SKM-1 treated with dmso at 0.1 percent for 144 hours (cell line): Measurements from ENCODE around the gene TPRX2.
"Not testable (repeated sequence)": the region's sequence is repeated elsewhere in the genome, so short reads cannot be mapped to it uniquely, and the experiment has no call there.

Experiments used
- DNase-seq: peaks from one replicate; lab custom pipeline; 2025; ENCODE audit not compliant: unreplicated experiment; lab: John Stamatoyannopoulos, UW

TPRX2 gene, protein sequence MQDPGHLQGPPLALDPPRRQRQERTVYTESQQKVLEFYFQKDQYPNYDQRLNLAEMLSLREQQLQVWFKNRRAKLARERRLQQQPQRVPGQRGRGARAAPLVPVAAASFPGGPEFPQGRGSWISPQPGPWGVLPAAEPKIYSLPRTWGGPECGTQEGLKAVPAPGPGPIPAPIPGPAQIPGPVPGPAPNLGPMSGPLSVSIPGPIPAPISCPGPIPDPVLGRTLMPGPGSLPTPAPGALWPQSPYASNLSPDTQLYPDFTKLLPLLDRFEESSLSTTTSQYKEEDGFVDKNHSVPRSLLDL

DNA sequence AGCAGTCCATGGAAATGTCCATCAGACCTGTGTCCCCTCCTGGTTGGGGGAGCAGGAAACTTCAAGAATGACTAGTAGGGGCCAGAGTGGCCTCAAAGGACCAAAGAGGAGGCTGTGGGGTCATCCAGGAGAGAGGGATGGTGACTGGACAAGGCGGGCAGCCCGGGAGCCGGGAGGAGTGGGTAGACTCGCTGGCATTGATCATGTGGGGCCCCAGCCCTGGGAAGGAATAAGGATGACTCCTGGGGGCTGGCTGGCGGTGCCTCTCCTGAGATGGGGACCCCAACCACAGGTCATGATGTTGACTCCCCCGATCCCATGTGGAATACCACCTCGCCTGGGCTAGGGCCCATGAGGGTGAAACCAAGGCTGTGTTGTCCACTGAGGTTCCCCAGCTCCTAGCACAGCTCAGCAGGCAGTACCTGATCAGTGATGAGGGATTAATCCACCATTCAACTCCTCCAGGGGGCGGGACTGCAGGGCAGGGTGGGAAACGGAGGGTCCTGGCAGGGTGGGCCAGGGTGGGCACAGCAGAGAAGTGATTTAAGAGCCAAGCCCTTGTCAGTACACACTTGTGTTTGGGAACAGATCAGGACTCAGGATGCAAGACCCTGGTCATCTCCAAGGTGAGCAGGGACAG lies at the start of gene TPRX2:
Gene TPRX2 (plus strand): TSS at position 590 of the 640 bp plus-strand sequence. CDS start 12 bp downstream, at position 602.
- not testable (repeated sequence) for DNase-seq

DNA sequence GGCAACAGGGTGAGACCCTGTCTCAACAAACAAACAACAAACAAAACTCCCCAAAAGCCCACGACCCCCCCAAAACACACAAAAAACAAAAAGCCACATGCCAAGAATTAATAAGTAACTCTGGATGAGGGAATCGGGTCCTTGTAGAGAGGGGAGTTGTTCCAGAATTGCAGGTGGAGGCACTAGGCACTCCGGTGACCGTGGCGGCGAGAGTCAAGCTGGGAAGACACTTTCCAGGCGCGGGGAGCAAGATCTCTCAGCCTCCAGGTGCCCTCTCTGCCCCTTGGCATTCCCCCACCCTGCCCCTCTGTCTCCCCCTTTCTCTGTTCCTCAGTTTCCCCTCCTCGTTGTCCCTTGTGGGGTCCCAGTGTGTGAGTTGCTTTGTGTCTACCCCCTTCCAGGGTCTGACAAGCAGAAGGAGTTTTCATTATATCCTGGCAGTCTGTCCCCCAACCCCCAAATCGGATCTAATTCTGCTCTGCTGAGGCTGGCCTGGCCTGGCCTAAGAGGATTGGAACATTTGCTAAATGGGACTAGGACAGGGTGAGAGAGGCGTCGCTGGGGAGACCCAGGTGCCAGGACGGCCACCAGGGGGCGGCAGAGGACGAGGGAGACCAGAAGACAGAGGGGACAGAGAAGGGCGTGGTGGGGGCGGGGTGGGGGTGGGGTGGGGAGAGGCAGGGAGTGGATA lies 45.6 kb upstream of the TPRX2 start:
- DNase-seq = peak; percentile 52

DNA sequence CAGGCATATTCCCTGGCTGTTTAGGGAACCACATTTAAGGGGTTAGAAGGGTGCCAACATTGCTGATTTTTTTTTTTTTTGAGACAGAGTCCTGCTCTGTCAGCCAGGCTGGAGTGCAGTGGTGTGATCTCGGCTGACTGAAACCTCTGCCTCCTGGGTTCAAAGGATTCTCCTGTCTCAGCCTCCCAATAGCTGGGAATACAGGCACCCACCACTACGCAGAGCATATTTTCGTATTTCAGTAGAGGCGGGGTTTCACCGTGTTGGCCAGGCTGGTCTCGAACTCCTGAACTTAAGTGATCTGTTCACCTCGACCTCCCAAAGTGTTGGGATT lies 45.1 kb upstream of the TPRX2 start:
- no peak for DNase-seq

DNA sequence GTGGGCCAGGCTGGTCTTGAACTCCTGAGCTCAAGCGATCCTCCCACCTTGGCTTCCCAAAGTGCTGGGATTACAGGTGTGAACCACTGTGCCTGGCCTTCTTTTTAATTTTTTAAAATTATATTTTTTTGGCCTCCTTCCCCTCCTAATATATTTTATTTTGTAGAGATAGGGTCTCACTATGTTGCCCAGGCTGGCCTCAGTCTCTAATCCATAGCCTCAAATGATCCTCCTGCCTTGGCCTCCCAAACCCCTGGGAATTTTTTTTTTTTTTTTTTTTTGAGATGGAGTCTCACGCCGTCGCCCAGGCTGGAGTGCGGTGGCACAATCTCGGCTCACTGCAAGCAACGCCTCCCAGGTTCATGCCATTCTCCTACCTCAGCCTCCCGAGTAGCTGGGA lies 42.8 kb upstream of the TPRX2 start:
- not testable (repeated sequence) for DNase-seq

DNA sequence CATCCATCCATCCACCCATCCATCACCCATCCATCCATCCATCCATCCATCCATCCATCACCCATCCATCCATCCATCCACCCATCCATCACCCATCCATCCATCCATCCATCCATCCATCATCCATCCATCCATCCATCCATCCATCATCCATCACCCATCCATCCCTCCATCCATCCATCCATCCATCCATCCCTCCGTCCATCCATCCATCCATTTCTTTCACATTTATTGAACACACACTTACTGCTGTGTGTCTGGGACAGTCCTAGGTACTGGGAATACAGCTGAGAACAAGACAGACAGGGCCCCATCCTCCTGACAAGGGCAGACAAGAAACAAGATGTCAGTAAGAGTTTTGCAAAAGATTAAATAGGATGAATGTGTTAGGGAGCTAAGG lies 40.8 kb upstream of the TPRX2 start:
- DNase-seq = not testable (repeated sequence)

DNA sequence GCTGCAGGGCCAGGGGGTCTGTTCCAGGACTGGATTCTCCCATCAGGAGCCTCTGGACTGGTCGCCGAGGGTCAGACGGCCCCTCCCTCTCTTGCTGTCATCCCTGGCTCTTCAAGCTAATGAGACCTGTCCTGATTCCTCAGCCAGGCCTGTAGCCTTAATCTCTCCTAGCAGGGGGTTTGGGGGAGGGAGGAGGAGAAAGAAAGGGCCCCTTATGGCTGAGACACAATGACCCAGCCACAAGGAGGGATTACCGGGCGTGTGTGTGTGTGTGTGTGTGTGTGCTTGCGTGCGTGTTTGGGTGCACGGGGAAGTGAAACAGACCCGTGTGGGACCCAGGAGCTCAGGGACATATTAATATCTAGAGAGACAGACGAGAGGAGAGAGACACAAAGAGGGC lies 39.2 kb upstream of the TPRX2 start:
- DNase-seq = no peak

DNA sequence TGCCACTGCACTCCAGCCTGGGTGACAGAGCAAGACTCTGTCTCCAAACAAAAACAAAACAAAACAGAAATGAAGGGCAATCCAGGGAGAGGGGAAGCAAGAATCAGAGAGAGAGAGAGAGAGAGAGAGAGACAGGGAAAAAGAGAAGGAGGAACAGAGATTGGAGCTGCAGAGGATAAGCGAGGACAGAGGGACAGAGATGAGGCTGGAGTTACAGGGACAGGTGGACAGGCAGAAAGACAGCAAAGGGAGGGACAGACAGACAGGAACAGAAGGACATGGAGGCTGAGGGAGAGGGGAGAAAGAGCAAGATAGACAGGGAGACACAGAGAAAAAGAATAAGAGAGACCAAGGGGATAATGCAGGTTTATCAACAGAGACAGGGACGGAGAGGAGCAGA lies 38.6 kb upstream of the TPRX2 start:
- no peak for DNase-seq

DNA sequence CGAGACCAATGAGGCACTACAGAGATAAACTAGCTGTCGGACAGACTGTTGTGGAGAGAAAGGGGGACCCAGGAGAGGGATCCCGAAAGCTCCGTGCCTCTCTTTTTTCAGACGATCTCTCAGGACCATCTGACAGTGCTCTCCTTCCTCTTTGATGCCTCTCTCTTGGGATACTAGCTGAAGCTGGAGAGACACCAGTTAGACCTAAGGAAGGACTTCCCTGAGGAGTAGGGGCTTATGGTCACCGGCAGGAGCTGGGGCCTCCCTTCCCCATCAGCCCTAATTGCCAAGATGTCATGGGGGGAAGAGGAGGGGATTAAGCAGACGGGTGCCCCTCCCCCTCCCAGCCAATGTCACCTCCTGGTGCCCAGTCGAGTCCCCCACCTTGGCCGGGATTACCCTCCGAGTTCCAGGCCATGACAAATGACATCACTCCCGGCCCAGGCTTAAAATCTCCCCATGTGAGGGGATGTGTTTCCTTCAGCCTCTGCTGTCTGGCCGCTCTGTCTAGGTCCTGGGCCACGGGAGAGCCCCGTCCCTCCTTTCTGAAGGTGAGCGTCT lies 37.5 kb upstream of the TPRX2 start, which contains the start of gene CRX:
Gene CRX (plus strand): TSS at position 478 of the 561 bp plus-strand sequence. CDS start 12,507 bp downstream, outside the sequence.
- DNase-seq = no peak

DNA sequence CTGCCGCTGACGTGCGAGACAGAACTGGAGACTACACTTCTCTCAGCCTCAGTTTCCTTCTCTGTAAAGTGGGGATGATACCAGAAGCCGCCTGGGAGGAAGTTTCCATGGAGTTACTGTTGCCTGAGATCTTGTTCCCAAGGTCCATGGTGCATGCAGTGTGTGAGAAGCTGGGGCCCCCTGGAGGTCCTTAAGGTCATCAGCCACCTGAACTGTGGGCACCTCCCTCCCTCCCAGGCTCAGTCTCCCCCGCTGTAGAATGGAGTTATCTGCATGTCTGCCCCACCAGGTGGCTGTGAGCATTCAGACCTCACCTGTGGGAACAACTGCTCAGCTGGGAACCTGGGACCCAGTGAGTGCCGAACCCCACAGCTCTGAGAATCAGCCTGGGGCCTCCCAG lies 34.6 kb upstream of the TPRX2 start:
- DNase-seq = no peak

DNA sequence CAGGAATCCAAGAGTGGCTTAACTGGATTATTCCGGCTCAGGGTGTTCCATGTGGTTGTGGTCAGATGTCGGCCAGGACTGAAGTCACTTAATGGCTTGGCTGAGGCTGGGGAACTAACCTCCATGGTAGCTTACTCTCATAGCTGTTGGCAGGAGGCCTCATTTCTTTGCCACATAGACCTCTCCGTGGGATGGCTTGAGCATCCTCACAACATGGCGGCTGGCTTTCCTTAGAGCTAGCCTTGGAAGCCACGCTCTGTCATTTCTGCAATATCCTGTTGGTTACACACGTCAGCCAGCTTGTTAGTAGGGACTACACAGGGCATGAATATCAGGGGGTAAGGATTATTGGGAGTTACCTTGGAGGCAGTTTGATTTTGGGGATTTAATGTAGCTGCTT lies 32.2 kb upstream of the TPRX2 start:
- DNase-seq = no peak

DNA sequence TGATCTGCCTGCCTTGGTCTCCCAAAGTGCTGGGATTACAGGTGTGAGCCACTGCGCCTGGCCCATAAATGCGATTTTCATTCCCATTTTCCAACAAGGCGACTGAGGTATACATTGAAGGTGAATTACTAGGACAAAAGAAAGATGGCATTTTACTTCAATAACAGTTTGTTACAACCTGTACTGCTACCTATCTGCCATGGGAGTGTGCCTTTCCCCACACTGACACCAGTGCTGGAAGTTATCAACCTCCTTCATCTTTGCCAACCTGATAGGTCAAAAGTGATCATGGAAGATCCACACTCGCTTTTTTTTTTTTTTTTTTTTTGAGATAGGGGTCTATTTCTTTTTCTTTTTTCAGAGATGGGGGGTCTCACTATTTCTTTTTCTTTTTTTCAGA lies 26.3 kb upstream of the TPRX2 start:
- no peak for DNase-seq

DNA sequence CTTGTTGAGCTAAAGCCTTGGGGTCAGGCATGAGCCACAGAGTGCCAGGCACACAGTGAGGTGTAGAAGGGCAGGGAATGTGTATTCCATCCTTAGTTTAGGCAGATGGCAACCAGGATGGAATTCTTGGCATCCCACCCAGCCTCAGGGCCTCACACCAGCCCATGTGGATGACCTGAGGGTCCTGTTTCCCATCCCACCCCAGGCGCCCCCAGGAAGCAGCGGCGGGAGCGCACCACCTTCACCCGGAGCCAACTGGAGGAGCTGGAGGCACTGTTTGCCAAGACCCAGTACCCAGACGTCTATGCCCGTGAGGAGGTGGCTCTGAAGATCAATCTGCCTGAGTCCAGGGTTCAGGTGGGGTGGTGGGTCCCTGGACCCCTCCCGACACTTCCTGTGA lies 23.0 kb upstream of the TPRX2 start:
- no peak for DNase-seq

DNA sequence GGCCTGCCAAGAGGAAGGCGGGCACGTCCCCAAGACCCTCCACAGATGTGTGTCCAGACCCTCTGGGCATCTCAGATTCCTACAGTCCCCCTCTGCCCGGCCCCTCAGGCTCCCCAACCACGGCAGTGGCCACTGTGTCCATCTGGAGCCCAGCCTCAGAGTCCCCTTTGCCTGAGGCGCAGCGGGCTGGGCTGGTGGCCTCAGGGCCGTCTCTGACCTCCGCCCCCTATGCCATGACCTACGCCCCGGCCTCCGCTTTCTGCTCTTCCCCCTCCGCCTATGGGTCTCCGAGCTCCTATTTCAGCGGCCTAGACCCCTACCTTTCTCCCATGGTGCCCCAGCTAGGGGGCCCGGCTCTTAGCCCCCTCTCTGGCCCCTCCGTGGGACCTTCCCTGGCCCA lies 19.6 kb upstream of the TPRX2 start:
- DNase-seq = no peak

DNA sequence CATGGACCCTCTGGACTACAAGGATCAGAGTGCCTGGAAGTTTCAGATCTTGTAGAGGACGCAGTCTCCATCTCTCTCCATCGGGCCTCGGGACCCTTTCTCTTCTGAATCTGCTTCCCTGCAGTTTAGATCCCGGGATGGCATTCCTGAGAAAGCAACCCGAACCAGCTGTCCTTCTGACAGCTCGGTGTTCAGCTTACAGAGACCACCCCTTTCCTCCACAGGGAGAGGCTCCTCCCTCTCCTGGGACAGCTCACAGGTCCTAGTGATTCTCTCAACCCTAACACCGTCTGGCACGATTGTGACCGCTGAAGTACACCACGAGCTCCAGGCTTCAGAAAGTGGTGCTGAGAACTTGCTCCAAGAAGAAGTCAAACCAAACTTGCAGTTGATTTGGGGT lies 19.1 kb upstream of the TPRX2 start:
- no peak for DNase-seq

DNA sequence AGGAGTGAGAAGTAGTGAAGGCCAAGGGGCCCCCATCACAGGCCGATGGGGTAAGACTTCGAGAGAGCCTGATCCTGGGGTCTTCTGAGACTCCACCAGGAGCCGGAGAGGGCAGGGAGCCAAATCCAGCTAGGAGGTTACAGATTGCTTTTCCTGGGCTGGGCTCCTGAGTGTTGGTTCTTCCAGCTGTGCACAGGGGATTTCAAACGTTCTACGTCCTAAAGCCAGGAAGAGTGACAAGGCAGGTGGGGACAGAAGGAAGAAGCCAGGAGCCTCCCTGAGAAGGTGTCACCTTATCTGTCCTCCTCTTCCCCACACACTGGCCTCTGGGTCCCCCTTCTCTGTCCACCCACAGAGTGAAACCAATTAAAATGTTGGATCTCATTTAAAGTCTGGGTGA lies 16.1 kb upstream of the TPRX2 start:
- no peak for DNase-seq

DNA sequence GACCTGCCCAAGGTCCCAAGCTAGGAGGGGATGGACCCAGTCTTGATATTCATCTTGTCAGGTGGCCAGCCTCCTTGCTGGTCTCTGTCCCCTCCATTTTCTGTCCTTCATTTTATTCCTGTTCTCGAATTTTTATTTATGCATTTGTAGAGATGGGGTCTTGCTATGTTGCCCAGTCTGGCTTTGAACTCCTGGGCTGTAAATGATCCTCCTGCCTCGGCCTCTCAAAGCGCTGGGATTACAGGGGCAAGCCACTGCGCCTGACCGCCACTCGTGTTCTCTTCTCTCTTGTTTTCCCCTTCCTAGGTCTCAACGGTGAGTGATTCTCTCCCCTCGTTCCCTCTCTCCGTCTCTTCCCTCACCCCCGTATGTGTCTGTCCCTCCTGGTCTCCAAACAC lies 10.6 kb upstream of the TPRX2 start:
- no peak for DNase-seq

DNA sequence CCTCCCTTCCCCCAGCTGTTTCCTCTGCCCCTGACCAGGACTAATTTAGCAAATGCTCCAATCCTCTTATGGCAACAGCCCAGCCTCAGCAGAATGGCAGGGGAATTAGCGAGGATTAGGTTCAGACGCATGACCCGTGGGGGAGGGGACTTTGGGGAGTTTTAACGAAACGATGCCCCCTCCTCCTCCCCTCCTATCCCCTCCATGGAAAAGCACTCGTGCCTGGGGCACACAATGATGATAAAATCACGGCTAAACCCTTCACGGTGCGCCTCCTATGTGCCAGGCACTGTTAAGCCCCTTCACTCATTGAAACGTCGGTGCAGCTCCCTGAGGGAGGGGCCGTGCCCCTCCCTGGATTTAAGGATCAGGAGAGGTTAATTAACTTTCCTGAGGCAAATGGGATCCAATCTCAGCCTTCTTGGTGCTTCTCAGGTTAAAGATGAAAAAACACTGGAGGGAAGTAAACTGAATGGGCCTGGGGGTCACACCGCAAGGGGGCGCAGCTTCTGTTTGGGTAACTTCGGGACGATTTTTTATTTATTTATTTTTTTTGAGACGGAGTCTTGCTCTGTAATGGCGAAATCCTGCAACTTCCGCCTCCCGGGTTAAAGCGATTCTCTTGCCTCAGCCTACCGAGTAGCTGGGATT lies 10.1 kb upstream of the TPRX2 start:
- DNase-seq = no peak

DNA sequence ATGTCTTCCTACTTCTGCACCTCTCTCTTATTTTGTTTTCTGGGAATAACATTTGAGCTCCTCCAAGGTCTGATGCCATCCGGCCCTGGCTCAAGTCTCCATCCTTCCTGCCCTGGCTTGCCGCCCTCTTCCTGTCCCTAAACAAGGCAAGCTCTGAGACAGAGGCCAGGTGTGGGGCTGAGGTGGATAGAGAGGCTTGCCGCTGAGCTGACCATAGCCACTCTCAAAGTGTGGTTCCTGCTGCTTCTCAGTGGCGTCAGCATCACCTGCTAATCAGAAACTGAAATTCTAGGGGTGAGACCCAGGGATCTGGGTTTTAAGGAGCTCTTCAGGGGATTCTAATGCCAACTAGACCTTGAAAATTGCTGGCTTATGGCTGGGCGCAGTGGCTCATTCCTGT lies 6.0 kb upstream of the TPRX2 start:
- DNase-seq = no peak

DNA sequence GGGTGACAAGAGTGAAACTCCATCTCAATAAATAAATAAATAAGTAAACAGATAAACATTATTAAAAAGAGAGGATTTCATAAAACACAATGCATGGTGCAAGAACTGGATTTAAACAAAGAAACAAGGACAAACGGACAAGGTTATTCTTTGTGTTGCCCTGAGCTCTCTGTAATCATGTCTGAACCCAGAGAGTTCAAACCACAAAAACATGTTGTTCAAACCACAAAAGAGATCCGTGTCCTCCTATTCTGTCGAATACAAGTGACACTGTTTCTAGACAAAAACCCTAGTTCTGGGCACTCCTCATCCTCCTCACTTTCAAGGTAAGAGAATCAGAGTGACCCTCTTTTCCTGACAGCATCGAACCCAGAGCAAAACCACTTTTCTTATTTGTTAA lies 4.6 kb upstream of the TPRX2 start:
- no peak for DNase-seq

DNA sequence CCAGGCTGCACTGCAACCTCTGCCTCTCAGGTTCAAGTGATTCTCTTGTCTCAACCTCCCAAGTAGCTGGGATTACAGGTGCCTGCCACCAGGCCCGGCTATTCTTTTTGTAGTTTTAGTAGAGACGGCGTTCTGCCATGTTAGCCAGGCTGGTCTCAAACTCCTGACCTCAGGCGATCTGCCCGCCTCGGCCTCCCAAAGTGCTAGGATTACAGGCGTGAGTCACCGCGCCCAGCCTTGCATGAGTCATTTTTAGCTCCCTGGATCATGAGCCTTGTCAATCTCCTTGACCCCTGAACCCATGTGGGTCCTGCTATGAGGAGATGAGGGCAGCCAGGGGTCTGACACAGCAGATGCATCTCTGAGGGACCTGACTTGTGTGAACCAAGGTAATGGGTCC lies 804 bp upstream of the TPRX2 start:
- not testable (repeated sequence) for DNase-seq

DNA sequence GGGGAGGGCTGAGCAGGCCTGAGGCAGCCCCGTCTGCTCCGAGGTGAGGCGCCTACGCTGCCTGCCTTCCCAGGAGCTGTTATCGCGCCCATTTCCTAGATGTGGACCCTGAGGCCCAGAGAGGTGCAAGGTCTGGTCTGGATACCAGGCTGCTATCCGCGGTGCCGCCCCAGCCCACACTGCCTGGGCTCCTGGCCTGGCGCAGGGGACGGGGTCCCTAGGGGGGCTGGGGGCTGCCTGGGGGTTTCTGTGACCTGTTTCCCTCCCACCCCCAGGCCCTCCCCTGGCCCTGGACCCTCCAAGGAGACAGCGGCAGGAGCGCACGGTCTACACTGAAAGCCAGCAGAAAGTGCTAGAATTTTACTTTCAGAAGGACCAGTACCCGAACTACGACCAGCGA lies 803 bp downstream of the TPRX2 start:
- DNase-seq = not testable (repeated sequence)
